Measurements from ENCODE around the gene UIMC1.

DNA sequence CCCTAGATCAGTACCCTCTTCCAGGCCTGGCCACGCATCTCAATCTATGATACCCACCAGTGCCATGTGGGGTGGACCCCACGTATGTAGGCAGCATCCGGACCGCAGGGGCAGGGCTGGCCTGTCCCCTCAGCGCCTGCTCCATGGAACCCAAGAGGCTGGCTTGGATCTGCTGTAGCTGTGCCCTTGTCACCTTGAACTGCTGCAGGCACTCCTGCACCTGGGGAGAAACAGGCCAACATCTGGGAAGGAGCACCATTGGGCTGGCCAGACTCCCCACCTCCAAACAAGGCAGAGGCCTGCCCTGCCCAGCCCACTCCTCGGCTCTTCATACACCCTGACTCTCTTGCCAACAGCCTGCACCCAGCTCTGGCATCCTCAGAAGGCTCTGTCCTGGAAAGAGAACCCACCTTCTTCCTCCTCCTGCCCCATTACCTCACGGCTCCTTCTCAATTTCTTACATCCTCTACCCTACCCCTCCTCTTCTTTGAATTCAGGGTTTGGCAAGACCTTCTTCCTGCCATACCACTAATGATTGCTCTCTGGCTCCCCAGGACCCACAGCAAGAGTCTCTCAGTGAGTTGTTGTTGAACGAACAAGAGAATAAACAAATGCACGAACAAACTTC, 115.1 kb downstream of the UIMC1 start:
- TF ChIP-seq ZNF274 (IDR thresholded peaks at IDR 0.05; ENCODE audit: low read length) (no peak), ZNF274 (tag by site-specific recombination; IDR thresholded peaks at IDR 0.05; ENCODE audit: borderline replicate concordance) (no peak), ZNF335 (tag by site-specific recombination; conservative IDR thresholded peaks at IDR 0.05) (no peak), ZSCAN18 (tag by site-specific recombination; IDR thresholded peaks at IDR 0.05) (no peak)

Data from HEK293 (cell line).